AG04449 (cell line): ENCODE results near the gene TIFAB.
"Not testable (repeated sequence)": the region's sequence is repeated elsewhere in the genome, so short reads cannot be mapped to it uniquely, and the experiment has no call there.

ENCODE experiments used
- CTCF ChIA-PET: fragments of 350-600 bp; formaldehyde crosslinking; extraction: SDS; loops from one replicate; lab custom pipeline; 2021; ENCODE audit warnings: antibody characterized with exemption; lab: Yijun Ruan, JAX
- POLR2A ChIA-PET: fragments of 400-600, 350-600 bp; formaldehyde crosslinking; extraction: SDS; loops from one replicate; lab custom pipeline; 2020; ENCODE audit warnings: antibody characterized with exemption, inconsistent platforms; lab: Yijun Ruan, JAX
- DNase-seq: peaks from one replicate; pipeline ENCODE4 v3.0.0-alpha.2; 2010; ENCODE audit warnings: low read depth, low spot score
- H3K4me3 ChIP-seq: 2 replicates; pipeline ENCODE4 v1.5.1; 2011; ENCODE audit warnings: low read depth, mild to moderate bottlenecking, control low read depth, low read length
- CTCF ChIP-seq: IDR thresholded peaks from one replicate; pipeline ENCODE4 v1.5.1; 2011; ENCODE audit warnings: mild to moderate bottlenecking, moderate library complexity, low read length, control low read depth, inconsistent platforms; ENCODE audit not compliant: insufficient read depth; ENCODE audit errors: missing control alignments

Gene TIFAB

GRCh38 chr5:135452321-135453030, at the start of gene TIFAB:
TIFAB (minus strand) TSS chr5:135452351; CDS start chr5:135449939, 2,412 bp downstream.
- POLR2A ChIA-PET: no interaction called here
- H3K4me3 ChIP-seq: no peak within 1 kb of the TSS
- TF ChIP-seq CTCF: no peak
- CTCF ChIA-PET: interaction anchor here (1.2 to 37.5 kb wide), 4 partner anchors 9 to 109 kb away, joined by 3 to 2422 read pairs (median 10); partner anchors contain the start of gene CXCL14
- DNase-seq: no peak

GRCh38 chr5:135498637-135498995, 46.5 kb upstream of the TIFAB start:
- ChIA-PET POLR2A (no interaction called here), CTCF (interaction anchor here (0.6 to 1.3 kb wide), 3 partner anchors 36 to 54 kb away, joined by 3 to 5 read pairs (median 3); no protein-coding TSS in a partner anchor)
- TF ChIP-seq CTCF: no peak
- no peak overlapping the region for H3K4me3 ChIP-seq
- no peak for DNase-seq

- no peak for TF ChIP-seq CTCF
- ChIA-PET CTCF (interaction anchor here (1.0 kb wide), 1 partner anchor 42 kb away, joined by 3 read pairs; no protein-coding TSS in a partner anchor), POLR2A (no interaction called here)
- no peak for DNase-seq
- H3K4me3 ChIP-seq: no peak overlapping the region
Measured at GRCh38 chr5:135497971-135498636, 46.0 kb upstream of the TIFAB start.

- POLR2A ChIA-PET, H3K4me3 ChIP-seq, DNase-seq: not testable (repeated sequence)
- CTCF ChIA-PET: interaction anchor here (1.1 to 10.7 kb wide), 4 partner anchors 30 to 65 kb away, joined by 3 to 85 read pairs (median 22); no protein-coding TSS in a partner anchor
Measured at GRCh38 chr5:135495531-135495930, 43.4 kb upstream of the TIFAB start.

GRCh38 chr5:135494196-135494595, 42.0 kb upstream of the TIFAB start:
- CTCF ChIA-PET: interaction anchor here (0.7 to 10.7 kb wide), 9 partner anchors 26 to 338 kb away, joined by 3 to 85 read pairs (median 8); no protein-coding TSS in a partner anchor
- no peak overlapping the region for H3K4me3 ChIP-seq
- TF ChIP-seq CTCF: no peak
- DNase-seq: no peak
- POLR2A ChIA-PET: no interaction called here

GRCh38 chr5:135493406-135494180, 41.4 kb upstream of the TIFAB start:
- no peak overlapping the region for H3K4me3 ChIP-seq
- DNase-seq: peak; percentile 85
- ChIA-PET CTCF (interaction anchor here (1.1 to 10.7 kb wide), 9 partner anchors 26 to 74 kb away, joined by 3 to 85 read pairs (median 8); no protein-coding TSS in a partner anchor), POLR2A (no interaction called here)
- no peak for TF ChIP-seq CTCF
